Activated T-helper 1 cell treated with anti-CD3 and anti-CD28 coated beads, Interleukin-12 subunit alpha, Interleukin-12 subunit beta, Interleukin-2, Interleukin-4 antibody, amounts not matched to agents 30 ng/mL and 10 ng/mL and 1 ng/mL, durations not matched to agents 14 hours and 24 hours and 36 hours (primary cell): ENCODE measurements around the gene TICRR. TPM values are rescaled to one million over a fixed set of nuclear protein-coding genes. Genes with fewer than 3 reads are reported as not detected.

Experiments used
- DNase-seq: peaks from one replicate; pipeline ENCODE4 v3.0.0; 2021; ENCODE audit warnings: low spot score
- H3K27ac Mint-ChIP-seq: one replicate; pipeline ENCODE4 v1.8.0; 2021; ENCODE audit warnings: mild to moderate bottlenecking, mixed read lengths
- H3K27me3 Mint-ChIP-seq: one replicate; pipeline ENCODE4 v1.8.0; 2022; ENCODE audit warnings: mild to moderate bottlenecking, moderate library complexity, mixed read lengths; ENCODE audit not compliant: insufficient read depth
- H3K36me3 Mint-ChIP-seq: one replicate; pipeline ENCODE4 v1.8.0; 2021; ENCODE audit warnings: low read depth, mixed read lengths
- H3K4me1 Mint-ChIP-seq: one replicate; pipeline ENCODE4 v1.8.0; 2021; ENCODE audit warnings: low read depth, mixed read lengths
- H3K4me3 Mint-ChIP-seq: one replicate; pipeline ENCODE4 v1.8.0; 2021; ENCODE audit warnings: mild to moderate bottlenecking, moderate library complexity, mixed read lengths
- H3K9me3 Mint-ChIP-seq: one replicate; pipeline ENCODE4 v1.8.0; 2021; ENCODE audit warnings: mixed read lengths
- intact Hi-C: fragments of 100-400 bp; cut with micrococcal nuclease; formaldehyde crosslinking; loops from one replicate; pipeline ENCODE4 v1.15.1; 2024
- total RNA-seq: library from RNA; stranded (reverse); gene quantifications from 2 replicates; pipeline ENCODE4 v1.2.3, GENCODE V29; 2022

The TICRR gene
- total RNA-seq, 1 donor from 2014 or later: 17.6 TPM

DNA sequence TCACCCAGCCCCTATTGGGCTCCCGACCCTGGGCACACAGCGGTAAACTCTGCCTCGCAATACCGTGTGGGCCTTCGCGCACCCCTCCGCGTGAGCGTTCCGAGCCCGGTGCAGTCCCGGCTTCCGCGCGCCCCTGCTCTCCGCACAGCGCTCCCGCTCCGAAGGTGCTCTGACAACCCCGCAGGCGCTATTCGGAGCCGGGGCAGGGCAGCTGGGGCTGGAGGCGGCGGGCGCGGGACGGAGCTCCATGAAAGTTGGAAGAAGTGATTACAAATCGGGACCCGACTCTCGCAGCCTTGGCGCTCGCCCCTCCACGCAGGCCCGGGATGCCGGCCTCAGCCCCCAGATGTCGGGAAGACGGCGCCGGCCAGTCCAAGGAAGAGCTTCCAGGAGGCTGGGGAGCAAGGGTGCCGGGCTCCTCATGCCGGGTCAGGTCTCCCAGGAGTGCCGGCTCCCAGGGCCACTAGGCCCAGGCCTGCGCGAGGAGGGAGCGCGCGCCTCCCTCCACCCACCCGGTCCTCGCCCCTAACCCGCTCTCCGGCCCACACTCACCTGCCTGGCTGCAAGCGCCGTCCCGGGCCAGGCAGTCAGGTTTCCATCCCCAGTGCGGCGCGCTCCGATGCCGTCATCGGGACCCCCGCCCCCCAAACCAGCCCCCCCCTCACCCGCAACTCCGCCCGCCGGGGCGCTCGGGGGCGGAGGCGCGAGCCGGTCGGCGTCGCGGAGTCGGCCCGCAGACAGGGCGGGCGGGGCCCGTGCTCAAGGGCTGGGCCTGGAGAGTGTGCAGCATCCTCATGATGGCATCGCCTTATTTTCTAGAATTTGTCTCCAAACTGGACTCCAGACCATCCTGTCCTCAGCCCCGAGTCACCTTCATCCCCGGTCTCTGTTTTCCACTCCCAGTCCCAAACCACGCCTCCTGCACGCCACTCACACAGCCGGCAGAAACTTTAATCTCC, 79.9 kb downstream of the TICRR start, which contains the start of gene KIF7:
Gene KIF7 (minus strand): TSS at position 621 of the 959 bp plus-strand sequence. CDS start 2,537 bp downstream, outside the sequence.
- intact Hi-C loops: no loop called here
- H3K27me3 Mint-ChIP-seq: peaks cover 41% of the 10 kb centered on the region
- no peak within 1 kb of the TSS for H3K27ac Mint-ChIP-seq
- H3K4me3 Mint-ChIP-seq: peak within 1 kb of the TSS; percentile 79
- no peaks in the 10 kb centered on the region for H3K36me3 Mint-ChIP-seq
- peaks cover 17% of the 10 kb centered on the region for H3K4me1 Mint-ChIP-seq
- DNase-seq: no peak
- no peaks in the 10 kb centered on the region for H3K9me3 Mint-ChIP-seq

DNA sequence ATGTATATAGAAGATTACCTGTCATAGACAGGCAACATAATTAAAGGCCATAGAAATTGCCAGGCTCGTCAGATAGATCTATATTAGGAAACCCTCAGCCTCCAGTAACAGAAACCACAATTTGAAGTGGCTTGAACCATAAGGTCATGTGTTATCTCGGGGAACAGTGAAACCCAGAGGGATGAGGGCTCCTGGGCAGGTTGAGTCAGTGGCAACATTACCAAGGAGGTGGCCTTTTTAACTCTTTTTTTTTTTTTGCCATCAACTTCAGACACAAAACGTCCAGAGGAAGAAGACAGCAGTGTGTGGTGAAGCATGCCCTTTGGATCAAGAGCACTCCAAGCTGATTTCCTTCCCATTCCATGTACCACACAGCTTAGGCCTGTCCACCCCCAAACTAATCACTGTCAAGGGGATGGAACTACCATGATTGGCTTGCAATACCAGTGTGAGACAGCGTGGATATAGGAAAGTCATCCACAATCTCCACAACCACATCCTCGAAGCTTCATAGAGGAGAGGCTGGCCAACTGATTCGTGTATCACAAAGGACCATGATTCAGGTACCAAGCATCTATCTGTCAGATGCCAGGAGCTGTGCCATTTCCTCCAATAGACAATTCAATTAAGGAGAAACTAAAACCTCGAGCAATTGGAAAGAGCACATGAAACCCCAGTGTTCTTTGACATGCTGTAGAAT, 81.0 kb downstream of the TICRR start:
- Mint-ChIP-seq H3K4me1 (peaks cover 17% of the 10 kb centered on the region), H3K27ac (no peak overlapping the region), H3K9me3 (no peaks in the 10 kb centered on the region), H3K27me3 (peaks cover 50% of the 10 kb centered on the region), H3K4me3 (peak overlapping the region; percentile 65), H3K36me3 (no peaks in the 10 kb centered on the region)
- intact Hi-C loops: no loop called here
- no peak for DNase-seq

DNA sequence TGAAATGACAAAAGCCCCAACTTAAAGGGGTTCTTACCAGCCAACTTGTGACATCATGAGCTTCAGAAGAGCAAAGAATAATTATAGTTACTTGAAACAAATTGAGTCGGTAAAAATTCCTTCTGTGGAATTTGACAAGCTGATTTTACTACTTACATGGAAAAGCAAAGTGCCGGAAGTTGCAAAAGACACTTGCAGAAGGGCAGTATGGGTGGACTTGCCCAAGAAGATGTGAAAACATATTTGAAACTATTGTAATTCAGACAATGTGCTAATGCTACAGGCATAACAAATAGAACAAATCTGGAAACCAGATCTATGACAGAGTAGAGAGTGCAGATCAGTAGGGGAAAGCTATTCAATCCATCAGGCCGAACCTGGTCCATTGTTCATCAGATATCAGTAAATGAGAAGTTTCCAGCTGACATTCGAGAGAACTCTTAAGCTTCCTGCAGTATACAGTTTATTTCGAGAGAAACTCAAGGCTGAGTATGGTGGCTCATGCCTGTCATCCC, 82.5 kb downstream of the TICRR start:
- Mint-ChIP-seq H3K4me1 (peaks cover 17% of the 10 kb centered on the region), H3K27ac (no peak overlapping the region), H3K9me3 (no peaks in the 10 kb centered on the region), H3K4me3 (no peak overlapping the region), H3K36me3 (no peaks in the 10 kb centered on the region), H3K27me3 (peaks cover 59% of the 10 kb centered on the region)
- DNase-seq: no peak
- intact Hi-C loops: no loop called here

DNA sequence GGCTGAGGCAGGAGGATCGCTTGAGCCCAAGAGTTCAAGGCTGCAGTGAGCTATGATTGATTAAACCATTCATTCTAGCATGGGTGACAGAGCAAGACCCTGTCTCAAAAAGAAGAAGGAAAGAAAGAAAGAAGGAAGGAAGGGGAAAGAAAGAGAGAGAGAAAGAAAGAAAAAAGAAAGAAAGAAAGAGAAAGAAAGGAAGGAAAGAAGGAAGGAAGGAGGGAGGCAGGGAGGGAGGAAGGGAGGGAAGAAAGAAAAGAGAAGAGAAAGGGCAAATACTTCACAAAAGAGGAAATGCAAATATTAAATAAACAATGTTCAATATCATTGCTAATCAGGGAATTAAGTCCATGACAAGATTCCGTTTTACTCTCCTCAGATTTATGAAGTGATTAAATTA, 84.0 kb downstream of the TICRR start:
- H3K36me3 Mint-ChIP-seq: no peaks in the 10 kb centered on the region
- intact Hi-C loops: no loop called here
- peaks cover 16% of the 10 kb centered on the region for H3K4me1 Mint-ChIP-seq
- H3K9me3 Mint-ChIP-seq: no peaks in the 10 kb centered on the region
- DNase-seq: no peak
- no peak overlapping the region for H3K4me3 Mint-ChIP-seq
- peaks cover 54% of the 10 kb centered on the region for H3K27me3 Mint-ChIP-seq
- no peak overlapping the region for H3K27ac Mint-ChIP-seq

DNA sequence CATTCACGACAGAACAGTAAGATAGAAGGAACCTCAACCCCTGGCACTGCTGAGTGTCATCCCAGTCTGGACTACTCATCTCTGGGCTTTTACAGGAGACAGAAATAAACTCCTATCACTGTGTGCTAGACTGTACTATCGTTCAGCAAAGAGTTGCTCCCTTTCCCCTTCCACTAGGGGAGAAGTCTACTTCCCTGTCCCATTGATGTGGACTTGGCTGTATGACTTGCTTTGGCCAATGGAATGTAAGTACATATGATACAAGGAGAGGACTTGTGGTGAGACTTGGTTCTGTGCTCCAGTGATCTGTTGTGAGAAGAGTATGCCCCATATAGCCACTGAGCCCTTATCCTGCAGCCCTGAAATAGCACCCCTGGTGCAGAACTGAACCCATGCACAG, 85.3 kb downstream of the TICRR start:
- Mint-ChIP-seq H3K27ac (no peak overlapping the region), H3K27me3 (peaks cover 52% of the 10 kb centered on the region), H3K4me3 (no peak overlapping the region), H3K9me3 (no peaks in the 10 kb centered on the region), H3K4me1 (peaks cover 13% of the 10 kb centered on the region), H3K36me3 (peaks cover 3% of the 10 kb centered on the region)
- no peak for DNase-seq
- intact Hi-C loops: no loop called here

DNA sequence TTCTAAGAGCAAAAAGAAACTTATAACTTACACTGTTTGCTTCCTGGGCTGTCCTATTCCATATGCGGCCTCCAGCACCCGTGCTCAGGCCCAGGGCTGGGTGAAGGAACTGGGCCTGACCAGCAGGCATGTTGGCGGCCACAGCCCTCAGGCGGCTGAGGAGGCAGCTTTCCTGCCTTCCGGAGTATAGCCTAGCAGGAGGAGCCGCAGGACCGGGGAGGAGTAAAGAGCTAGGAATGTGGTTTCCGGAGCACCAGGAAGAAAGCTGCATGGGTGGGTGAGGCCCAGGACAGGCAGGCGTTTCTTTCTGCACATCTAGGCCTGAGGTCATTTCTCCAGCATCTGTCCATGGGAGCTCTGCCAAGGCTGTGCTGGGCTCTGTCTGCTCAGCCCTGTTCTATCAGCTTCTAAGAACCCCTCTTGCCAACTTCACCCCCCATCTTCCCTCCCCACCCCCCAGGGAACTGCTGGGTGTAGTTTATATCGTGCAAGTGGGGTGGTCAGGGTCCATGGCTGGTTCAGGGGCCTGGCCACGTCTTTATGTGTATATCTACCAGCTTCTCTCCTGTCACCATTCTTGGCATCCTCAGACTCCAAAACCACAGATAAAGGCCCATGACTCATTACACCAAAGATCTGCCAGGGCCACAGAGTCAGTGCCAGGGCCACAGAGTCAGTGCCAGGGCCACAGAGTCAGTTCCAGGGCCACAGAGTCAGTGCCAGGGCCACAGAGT, 87.8 kb downstream of the TICRR start:
- no peak for DNase-seq
- Mint-ChIP-seq H3K27me3 (peaks cover 37% of the 10 kb centered on the region), H3K4me1 (peaks cover 5% of the 10 kb centered on the region), H3K4me3 (no peak overlapping the region), H3K9me3 (no peaks in the 10 kb centered on the region), H3K36me3 (peaks cover 3% of the 10 kb centered on the region), H3K27ac (no peak overlapping the region)
- intact Hi-C loops: no loop called here

DNA sequence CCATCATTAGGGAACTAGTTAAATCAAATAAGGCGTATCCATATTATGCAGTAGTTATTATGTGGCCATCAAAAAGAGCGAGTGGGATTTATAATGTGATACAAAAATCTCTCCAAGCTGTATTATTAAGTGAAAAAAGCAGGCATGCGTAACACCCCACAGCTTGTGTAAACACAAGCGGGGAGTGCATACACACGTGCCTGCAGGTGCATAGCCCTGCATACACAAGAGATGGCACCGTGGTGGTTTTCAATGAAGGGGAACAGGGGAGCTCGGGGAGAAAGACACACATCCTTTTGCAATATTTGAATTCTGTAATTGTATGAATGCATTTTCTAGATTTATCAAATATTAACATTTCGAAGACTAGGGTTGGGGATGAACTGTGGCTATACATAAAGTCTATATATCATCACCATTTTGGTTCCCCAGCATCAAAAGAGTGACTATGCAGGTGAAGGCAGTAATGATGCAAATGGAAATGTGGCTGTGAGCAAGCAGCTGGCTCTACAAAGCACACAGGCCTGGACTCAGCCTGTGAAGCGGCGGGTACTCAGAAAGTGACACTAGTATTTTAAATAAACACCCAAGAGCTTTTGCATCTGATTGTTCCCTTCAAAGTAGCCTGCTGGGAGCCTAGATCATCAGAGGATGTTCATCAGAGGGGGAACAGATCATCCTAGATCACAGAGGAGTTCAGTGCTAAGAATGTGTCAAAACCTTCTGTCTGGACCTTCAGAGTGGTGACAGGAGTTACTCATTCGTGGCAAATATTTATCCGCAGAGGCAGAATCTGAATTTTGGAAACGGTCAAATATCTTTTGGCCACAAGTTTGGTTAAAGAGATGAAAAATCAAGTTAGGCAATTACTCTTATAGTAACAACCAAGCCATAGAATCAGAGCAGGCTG, 89.4 kb downstream of the TICRR start:
- H3K4me3 Mint-ChIP-seq: peak overlapping the region; percentile 65
- no peak overlapping the region for H3K27ac Mint-ChIP-seq
- peaks cover 5% of the 10 kb centered on the region for H3K4me1 Mint-ChIP-seq
- no peak for DNase-seq
- peaks cover 33% of the 10 kb centered on the region for H3K27me3 Mint-ChIP-seq
- intact Hi-C loops: no loop called here
- H3K36me3 Mint-ChIP-seq: peaks cover 3% of the 10 kb centered on the region
- H3K9me3 Mint-ChIP-seq: no peaks in the 10 kb centered on the region

DNA sequence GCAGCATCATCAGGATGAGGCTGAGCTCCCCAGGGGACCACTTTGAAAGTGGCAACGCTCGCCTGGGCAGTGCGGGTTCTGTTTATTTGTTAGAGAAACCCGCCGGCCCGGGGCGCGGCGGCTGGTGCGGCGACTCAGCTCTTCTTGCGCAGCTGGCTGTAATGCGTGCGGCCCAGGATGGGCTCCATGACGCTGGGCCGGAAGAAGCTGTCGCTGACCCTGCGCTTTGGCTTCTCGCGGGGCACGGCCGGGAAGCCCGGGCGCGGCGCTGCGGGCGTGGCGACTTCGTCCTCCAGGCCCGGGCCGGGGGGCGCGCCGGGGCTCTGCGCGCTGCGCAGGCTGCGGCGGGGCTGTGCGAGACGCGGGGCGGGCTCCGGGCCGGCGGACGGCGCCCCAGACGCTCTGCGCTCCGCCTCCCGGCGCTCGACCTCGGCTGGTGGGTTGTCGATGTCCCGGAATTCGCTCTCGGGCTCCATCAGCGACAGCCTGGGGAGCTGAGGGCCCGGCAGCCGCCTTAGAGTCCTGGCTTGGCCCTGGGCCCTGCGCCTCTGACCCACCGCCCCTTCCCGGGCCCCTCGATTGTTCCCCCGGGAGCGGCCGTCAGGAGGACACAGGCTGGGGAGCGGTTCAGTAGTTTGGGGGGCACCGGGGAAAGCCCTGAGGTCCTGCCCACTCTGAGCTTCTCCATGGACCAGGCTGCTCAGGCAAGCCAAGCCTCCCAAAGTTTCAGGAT, 90.3 kb downstream of the TICRR start:
- peaks cover 5% of the 10 kb centered on the region for H3K4me1 Mint-ChIP-seq
- no peaks in the 10 kb centered on the region for H3K9me3 Mint-ChIP-seq
- H3K4me3 Mint-ChIP-seq: no peak overlapping the region
- no peak overlapping the region for H3K27ac Mint-ChIP-seq
- H3K27me3 Mint-ChIP-seq: peaks cover 29% of the 10 kb centered on the region
- no peak for DNase-seq
- peaks cover 3% of the 10 kb centered on the region for H3K36me3 Mint-ChIP-seq
- intact Hi-C loops: no loop called here

DNA sequence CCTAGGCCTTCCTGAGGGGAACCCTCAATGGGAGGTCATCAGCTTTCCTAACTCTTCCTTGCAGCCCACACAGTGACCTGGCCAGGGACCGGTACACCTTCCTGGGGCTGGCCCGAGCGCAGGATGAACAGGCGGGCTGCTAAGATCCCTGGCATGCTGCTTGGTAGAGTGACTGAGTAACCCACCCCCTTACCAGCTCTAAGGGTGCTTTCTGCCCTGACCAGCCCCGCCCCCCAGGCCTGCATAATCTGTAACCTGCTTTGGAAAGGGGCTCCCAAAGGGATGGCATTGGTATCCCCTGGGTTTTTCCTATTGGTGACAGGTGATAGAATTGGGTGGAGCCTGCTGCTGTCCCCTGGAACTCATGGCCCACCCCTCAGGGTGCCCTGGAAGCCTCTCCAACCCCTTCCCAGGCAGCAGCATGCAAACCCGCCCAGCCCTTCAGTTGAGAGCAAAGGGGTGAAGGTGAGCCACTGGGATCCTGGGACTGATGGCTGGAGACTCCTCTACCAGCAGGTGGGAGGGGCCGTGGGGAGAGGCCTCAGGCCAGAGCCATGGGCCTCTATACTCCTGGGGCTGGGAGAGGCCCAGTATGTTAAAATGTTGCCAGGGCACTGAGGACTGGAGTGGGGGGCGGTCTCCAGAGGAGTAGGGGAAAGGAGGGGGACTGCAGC, 91.1 kb downstream of the TICRR start:
- H3K36me3 Mint-ChIP-seq: peaks cover 3% of the 10 kb centered on the region
- no peak overlapping the region for H3K27ac Mint-ChIP-seq
- H3K4me1 Mint-ChIP-seq: peaks cover 5% of the 10 kb centered on the region
- no peak overlapping the region for H3K4me3 Mint-ChIP-seq
- peaks cover 23% of the 10 kb centered on the region for H3K27me3 Mint-ChIP-seq
- H3K9me3 Mint-ChIP-seq: no peaks in the 10 kb centered on the region
- intact Hi-C loops: no loop called here
- no peak for DNase-seq

DNA sequence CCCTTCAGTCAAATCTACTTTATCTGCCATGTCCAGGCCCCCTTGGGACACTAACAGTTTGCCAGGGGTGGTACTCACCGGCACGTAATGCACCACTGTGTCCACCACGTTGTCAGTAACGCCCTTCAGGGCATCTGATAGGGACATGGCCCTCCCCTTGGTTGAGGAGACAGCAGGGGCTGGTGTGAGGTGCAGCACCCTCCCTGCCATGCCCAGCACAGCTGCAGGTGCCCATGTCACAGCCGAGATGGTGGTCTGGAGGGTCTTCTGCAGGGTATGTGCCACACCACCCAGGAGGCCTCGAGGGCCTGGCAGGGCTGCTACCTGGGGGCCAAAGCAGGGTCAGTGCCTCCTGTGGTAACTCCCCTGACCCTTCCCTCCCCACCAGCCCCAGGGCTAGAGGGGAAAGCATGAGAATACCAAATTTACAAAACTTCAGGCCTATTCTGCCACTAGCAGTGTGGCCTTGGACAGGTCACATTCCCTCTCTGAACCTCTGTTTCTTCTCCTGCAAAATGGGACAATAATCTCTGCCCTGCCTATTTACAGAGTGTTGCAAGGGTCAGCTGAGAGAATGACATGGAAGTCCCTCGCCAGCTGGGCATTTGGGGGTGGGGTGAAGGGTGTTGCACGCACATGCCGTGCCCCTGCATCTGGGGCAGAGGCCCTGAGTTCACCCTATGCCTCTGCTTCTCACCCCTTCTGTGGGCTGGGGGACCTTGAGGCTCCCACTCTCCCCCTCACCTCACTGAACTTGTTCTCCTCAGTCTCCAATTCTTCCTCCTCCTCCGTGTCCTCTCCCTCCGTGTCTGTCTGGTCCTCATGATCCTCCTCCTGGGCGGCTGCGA, 91.8 kb downstream of the TICRR start:
- H3K4me1 Mint-ChIP-seq: peaks cover 5% of the 10 kb centered on the region
- peaks cover 3% of the 10 kb centered on the region for H3K36me3 Mint-ChIP-seq
- DNase-seq: no peak
- intact Hi-C loops: no loop called here
- H3K9me3 Mint-ChIP-seq: no peaks in the 10 kb centered on the region
- peak overlapping the region; percentile 44 for H3K27ac Mint-ChIP-seq
- peak overlapping the region; percentile 7 for H3K4me3 Mint-ChIP-seq
- H3K27me3 Mint-ChIP-seq: peaks cover 20% of the 10 kb centered on the region

DNA sequence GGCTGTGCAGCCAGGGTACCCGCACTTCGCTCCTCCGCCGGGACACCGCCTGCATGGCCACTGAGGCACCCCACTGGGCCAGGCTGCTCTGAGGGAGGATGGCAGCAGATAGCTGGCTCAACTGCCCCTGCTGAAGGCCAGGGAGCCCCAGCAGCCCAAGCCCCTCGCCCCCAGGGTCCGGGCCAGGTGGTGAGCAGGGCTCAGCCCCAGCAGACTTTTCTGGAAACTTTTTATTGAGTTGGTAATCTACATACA, 92.4 kb downstream of the TICRR start:
- DNase-seq: no peak
- peaks cover 3% of the 10 kb centered on the region for H3K36me3 Mint-ChIP-seq
- intact Hi-C loops: no loop called here
- H3K4me3 Mint-ChIP-seq: peak overlapping the region; percentile 7
- H3K27ac Mint-ChIP-seq: peak overlapping the region; percentile 44
- H3K27me3 Mint-ChIP-seq: peaks cover 15% of the 10 kb centered on the region
- peaks cover 5% of the 10 kb centered on the region for H3K4me1 Mint-ChIP-seq
- no peaks in the 10 kb centered on the region for H3K9me3 Mint-ChIP-seq
